Stromal cell of bone marrow (primary cell): Measurements from ENCODE around the gene TSPAN31.
"Not testable (repeated sequence)": the region's sequence is repeated elsewhere in the genome, so short reads cannot be mapped to it uniquely, and the experiment has no call there.

Source experiments
- DNase-seq: peaks from one replicate; pipeline ENCODE4 v3.0.0-alpha.2; 2012; ENCODE audit warnings: low read depth

TSPAN31 gene

DNA sequence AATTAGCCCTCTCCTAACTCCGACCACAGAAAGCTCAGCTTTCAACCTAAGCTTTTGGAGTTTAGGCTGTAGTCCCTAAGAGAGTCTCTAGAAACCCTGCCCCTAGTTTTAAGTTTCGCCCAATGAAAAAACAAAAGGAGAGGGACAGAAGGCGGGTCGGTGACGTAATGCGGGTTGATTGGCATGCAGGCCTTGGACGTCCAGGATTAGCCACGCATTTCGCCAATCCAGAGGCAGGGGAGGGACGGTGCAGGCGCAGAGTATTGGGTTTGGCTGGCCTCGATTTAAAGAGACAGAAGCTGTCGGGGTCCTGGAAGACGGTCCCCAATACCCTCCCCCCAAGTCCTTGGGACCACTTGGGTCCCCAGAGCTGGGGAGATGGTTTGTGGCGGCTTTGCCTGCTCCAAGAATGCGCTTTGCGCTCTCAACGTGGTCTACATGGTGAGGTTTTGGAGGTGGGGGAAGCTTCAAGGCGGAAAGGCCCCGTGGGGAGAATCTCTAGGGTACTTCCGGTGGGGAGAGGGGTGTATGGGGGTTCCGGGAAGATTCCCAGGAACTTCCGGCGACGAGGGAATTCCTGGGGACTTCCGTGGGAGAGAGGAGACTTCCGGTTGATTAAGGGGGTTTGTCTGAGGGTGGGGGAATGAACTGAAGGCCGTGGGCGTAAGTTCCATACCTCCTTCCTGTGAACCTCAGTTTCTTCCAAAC is at the start of gene TSPAN31:
TSS of gene TSPAN31 (plus strand) at position 263 of the 708 bp plus-strand sequence. CDS start at position 379, 116 bp downstream.
- DNase-seq = peak; percentile 99

- no peak for DNase-seq
Measured at GRCh38 chr12:57695770-57696432, 48.9 kb upstream of the TSPAN31 start.

GRCh38 chr12:57697076-57697475 is 47.8 kb upstream of the TSPAN31 start:
- no peak for DNase-seq

DNA sequence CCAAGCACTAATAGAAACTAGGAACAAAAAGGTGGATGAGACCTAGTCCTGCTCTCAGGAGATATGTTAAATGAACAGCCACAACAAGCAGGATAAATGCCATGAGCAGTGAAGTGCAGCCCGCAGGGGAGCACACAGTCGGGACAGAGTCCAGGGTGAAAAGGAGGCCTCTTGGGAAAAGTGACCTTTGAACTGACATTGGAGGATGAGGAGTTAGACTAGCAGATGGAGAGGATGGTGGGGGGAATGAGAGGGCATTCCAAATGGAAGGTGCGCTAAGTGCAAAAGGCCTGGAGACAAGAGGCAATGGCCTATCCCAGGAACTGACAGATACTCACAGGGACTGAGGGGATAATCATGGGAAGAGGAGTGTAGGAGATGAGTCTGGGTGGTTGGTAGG is 46.4 kb upstream of the TSPAN31 start:
- DNase-seq = no peak

GRCh38 chr12:57700317-57700716 is 44.5 kb upstream of the TSPAN31 start:
- DNase-seq = no peak

DNA sequence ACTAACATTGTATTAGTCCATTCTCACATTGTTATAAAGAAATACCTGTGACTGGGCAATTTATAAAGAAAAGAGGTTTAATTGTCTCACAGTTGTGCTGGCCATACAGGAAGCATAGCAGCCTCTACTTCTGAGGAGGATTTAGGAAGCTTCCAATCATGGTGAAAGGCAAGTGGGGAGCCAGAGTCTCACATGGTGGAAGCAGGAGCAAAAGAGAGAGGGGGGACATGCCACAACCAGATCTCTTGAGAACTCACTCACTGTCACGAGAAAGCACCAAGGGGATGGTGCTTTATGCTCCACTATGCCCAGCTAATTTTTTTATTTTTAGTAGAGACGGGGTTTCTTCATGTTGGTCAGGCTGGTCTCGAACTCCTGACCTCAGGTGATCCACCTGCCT is 37.6 kb upstream of the TSPAN31 start:
- no peak for DNase-seq

GRCh38 chr12:57708296-57708695 is 36.5 kb upstream of the TSPAN31 start:
- no peak for DNase-seq

- no peak for DNase-seq
Measured at GRCh38 chr12:57712701-57713100, 32.1 kb upstream of the TSPAN31 start.

DNA sequence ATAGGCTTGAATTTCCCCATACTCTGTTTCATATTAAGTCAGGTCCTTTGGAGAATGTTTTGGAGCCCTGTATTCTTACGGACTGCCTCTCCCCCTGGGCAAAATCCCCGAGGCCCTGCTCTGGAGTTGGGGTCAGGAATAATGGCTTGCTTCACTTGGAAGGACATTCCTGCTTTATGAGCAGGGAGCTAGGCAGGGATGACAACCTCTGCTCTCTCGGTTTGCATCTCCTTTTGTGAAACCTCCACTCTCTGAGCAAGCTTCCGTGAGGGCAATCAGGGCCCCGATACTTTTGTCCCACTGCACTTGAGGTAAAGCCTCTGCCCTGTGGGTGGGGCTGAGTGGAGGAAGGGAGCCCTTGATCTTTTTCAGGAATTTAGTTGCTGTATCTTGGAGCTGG is 31.6 kb upstream of the TSPAN31 start:
- no peak for DNase-seq

GRCh38 chr12:57715036-57715748 is 29.6 kb upstream of the TSPAN31 start:
- not testable (repeated sequence) for DNase-seq

GRCh38 chr12:57715786-57716185 is 29.1 kb upstream of the TSPAN31 start:
- no peak for DNase-seq

DNA sequence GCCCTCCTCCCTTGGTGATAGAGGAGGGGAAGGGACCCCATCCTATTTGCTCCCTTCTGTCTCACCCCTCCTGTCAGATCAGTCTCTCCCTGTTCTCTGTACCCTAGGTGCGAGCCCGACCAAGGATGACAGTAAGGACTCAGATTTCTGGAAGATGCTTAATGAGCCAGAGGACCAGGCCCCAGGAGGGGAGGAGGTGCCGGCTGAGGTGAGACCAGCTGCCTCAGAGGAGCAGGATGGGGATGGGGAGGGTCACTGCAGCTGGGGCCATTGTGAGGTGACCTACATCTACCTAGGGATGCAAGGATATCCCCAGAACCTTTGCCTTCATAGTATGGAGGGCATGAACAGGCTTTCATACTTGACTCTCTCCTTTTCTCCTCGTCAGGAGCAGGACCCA is 28.5 kb upstream of the TSPAN31 start:
- no peak for DNase-seq

GRCh38 chr12:57717131-57717530 is 27.7 kb upstream of the TSPAN31 start:
- no peak for DNase-seq

- no peak for DNase-seq
Measured at GRCh38 chr12:57717846-57718640, 26.8 kb upstream of the TSPAN31 start.

DNA sequence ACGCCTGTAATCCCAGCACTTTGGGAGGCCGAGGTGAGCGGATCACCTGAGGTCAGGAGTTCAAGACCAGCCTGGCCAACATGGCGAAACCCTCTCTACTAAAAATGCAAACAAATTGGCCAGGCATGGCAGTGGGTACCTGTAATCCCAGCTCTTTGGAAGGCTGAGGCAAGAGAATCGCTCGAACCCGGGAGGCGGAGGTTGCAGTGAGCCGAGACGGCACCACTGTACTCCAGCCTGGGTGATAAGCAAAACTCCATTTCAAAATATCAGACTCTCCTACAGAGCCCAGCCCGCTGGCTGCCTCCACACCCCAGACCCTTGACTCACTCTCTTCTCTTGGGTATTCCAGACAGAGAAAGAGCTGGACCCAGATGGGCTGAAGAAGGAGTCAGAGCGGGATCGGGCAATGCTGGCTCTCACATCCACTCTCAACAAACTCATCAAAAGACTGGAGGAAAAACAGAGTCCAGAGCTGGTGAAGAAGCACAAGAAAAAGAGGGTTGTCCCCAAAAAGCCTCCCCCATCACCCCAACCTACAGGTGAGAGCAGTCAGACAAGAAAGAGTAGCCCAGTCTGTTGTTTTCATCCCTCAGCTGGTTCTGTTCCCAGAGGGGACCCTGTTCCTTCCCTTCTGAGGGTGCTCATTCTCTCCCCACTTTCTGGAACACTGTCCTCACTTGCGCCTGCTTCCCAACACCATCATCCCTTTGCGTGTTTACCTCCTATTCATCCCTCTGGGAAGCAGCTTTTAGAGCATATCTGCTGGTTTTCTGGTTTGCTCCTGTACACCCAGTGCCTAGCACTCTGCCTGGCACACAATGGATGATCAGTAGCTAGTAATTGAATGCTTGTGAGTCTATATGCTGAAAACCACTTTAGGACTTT is 26.0 kb upstream of the TSPAN31 start:
- no peak for DNase-seq

GRCh38 chr12:57719777-57720605 is 24.8 kb upstream of the TSPAN31 start:
- no peak for DNase-seq

DNA sequence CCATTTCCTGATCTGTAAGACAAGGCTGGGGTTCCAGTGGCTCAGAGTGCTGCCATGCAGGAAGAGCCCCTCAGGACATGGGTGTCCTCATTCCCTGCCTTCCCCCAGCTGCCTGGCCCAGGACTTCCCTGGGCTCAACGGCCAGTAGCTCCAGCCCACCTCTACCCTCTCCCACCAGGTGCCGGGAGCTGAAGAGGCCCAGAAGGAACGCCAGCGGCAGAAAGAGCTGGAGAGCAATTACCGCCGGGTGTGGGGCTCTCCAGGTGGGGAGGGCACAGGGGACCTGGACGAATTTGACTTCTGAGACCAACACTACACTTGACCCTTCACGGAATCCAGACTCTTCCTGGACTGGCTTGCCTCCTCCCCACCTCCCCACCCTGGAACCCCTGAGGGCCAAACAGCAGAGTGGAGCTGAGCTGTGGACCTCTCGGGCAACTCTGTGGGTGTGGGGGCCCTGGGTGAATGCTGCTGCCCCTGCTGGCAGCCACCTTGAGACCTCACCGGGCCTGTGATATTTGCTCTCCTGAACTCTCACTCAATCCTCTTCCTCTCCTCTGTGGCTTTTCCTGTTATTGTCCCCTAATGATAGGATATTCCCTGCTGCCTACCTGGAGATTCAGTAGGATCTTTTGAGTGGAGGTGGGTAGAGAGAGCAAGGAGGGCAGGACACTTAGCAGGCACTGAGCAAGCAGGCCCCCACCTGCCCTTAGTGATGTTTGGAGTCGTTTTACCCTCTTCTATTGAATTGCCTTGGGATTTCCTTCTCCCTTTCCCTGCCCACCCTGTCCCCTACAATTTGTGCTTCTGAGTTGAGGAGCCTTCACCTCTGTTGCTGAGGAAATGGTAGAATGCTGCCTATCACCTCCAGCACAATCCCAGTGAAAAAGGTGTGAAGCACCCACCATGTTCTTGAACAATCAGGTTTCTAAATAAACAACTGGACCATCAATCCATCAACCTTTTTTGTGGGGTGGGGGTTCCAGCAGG is 23.9 kb upstream of the TSPAN31 start:
- DNase-seq = no peak

DNA sequence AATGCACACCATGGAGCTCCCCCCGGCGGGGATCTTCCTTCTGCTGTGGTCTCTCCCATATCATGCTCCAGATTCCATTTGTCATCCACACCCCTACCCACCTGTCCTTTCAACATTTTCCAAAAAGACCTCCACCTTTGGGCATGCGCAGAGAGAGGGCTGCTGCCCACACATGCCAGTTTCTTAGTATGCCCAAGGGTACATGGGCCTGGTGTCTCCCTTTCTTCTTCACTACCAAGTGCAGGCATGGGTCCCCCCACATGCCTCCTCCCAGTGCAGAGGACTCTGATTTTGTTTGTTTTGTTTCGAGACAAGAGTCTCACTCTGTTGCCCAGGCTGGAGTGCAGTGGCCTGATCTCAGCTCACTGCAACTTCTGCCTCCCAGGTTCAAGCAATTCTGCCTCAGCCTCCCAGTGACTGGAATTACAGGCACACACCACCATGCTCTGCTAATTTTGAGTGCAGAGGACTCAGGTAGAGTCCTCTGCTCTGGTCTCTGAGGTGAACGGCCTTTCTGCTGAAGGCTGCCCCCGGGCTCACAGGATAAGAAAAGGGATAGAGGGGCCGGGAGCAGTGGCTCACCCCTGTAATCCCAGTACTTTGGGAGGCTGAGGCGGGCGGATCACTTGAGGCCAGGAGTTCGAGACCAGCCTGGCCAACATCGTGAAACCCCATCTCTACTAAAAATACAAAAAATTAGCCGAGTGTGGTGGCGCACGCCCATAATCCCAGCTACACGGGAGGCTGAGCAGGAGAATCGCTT is 22.8 kb upstream of the TSPAN31 start:
- not testable (repeated sequence) for DNase-seq
